GM21381 (cell line): Measurements from ENCODE around the gene IL17C.

Experiments used
- ATAC-seq: cut with Tn5 transposase; IDR thresholded peaks from one replicate; pipeline ENCODE4 v1.9.1; 2021; ENCODE audit warnings: mild to moderate bottlenecking, moderate library complexity; ENCODE audit not compliant: unreplicated experiment

The IL17C gene

GRCh38 chr16:88643644-88643932 is 5.2 kb downstream of the IL17C start:
- no peak for ATAC-seq

DNA sequence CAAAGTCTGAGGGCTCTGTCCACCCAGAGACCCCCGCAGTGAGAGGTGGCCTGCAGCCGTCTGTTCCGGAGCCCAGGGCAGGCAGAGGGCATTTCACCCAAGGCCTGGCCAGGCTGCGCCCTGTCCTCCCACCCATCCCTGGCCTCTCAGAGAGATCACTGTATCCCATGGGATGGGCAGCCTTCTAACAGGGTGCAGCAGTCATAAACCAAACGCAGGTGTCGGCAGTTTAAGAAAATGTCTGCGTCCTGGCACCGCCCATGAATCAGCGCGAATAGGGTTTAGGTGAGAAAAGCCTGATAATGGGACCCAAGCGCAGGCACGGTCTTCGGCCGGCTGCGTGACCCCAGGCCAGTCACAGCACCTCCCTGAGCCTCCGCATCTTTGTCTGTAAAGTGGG is 7.1 kb downstream of the IL17C start:
- ATAC-seq = no peak

DNA sequence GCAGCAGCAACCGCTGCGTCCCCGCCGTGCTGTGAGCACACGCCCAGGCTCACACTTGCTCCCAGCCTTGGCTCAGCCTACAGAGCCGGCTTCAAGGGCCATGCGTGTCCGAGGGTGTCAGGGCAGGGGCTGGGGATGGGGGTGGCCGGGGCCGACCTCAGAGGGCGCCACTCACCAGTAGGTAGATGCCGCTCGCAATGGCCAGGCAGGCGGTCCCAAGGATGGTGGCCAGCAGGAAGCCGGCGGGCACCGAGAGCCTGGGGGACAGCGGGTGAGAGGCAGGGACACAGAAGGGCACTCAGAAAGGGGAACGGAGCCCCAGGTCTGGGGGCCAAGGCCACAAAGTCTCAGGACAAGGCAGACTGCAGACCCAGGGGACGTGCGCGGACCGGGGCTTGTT is 7.6 kb downstream of the IL17C start:
- ATAC-seq = no peak

DNA sequence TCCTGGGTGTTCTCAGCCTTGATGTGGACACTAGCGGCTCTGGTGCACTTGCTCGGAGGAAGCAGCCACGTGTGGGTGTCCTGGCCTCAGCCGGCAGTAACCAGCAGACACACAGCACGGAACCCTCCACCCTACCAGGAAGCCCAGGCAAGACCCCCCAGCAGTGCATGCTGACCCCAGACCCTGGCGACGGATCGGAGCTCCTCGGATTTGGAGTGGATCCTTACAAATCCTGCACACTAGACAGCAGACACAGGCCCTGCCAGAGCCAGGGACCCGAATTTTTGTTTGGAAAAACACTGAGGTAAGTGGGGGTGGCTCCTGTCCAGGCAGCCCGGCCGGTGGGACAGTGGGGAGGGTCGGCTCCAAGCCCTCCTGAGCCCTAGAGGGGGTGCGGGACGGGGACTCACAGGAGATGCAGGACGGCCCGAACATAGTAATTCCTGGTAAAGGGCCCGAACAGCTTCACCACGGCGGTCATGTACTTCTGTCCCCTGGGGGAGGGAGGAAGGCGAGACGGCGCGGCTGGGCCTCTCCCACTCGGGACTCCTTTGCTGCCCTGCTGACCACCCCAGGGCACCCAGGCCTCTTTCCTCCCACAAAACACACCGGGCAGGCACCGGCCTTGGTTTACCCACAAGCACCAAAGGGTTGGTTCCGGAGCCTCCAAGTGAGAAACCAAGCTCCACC is 8.1 kb downstream of the IL17C start:
- ATAC-seq = no peak

DNA sequence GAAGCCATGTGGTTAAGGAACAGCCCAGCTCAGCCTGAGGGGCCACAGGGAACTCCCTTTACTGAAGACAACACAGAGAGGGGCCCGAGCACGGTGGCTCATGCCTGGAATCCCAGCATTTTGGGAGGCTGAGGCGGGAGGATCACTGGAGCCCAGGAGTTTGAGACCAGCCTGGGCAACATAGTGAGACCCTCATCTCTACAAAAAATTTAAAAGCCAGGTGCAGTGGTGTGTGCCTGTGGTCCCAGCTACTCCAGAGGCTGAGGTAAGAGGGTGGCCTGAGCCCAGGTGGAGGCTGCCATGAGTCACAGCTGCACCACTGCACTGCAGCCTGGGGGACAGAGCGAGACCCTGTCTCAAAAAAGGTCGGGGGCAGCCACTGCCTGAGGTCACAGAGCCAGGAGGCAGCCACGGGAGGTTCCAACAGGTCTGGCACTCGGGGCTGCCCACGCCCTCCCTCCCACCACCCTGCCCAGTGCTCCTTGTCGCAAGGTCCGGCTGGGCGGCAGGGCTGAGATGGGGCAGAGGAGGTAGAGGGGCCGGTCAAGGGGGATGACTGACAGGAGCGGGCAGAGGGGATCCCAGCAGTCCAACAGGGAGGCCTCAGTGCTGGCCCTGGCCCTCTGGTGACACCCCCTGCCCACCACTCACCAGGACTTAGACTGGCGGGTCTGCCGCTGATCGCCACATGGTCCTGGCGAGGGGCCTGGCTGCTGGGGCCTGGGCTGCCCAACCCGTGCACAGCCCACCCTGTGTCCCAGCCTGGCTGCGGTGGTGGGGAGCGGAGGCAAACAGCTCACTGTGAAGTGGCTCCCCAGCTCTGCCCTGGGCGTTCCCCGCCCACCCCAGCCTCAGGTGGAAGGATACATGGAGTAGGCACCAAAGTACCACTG is 9.1 kb downstream of the IL17C start:
- no peak for ATAC-seq

DNA sequence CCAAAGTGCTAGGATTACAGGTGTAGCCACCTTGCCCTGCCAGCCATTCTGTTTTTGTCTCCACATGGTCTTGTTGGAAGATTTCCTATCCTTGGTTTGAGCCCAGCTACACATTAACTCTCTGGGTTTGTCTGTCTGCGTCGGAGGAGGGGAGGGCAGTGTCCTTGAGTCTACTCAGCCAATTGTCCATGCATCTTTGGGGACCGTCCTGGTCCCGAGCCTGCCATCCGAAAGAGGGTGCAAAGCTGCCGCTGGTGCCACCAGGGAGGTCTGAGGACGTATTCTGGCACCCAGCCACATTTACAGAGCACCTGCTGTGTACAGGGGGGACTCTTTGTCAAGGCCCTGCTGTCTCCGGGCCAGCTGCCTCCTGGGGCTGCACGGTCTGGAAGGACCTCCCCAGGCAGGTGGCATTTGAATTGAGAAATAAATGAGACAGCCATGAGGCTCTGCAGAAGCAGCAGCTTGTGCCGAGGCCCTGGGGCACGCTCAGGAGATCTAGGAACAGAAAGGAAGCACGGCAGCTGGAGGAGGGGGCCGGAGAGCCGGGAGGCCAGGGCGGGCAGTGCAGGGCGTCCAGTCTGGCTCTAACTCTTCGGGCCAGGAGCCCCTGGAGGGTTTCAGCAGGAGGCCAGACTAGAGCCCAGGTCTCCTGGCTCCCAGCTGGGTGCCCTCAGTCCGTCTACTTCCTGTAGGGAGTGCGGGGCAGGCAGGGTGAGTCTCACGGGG is 11.0 kb downstream of the IL17C start:
- ATAC-seq = no peak

DNA sequence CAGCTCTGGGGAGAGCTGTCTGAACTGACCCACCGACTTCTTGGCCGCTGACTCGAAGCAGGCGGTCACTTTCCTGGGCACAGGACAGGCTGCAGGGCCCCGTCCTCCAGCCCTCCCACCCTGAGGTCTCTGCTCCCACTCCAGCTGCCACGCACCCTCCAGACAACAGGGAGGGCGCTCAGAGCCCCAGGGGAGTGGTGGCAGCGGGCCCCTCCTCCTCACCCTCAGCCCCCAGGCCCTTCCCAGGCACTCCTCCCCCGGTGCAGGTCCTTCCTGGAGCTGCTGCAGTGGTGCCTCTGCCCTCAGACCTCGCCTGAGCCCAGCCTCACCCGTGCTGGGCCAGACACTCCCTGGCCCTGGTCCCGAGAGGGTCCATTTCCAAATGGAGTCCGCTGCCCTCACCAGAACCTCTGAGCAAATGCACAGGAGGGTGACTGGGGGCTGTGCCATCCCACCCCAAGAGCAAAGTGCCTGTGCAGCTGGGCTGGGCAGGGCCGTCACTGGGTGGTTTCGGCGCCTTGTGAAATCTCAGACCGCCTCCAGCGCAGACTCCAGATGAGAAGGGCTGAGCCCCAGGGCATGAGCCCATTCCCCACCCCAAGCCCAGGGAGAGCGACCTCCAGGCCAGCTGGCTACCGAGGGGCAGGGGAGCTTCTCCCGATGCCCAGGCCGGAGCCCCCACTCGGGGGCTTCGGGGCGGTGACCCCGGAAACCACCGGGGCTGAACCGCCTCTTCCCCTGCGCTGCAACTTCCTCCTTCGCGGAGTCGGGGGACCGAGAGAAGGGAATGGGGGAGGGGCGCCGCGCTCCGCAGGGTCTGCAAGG is 11.8 kb downstream of the IL17C start:
- peak; percentile 16 for ATAC-seq

GRCh38 chr16:88650749-88651275 is 12.4 kb downstream of the IL17C start, which contains the start of gene CYBA:
TSS of gene CYBA (minus strand) at chr16:88651053. CDS start at chr16:88651013, 40 bp downstream.
- peak; percentile 68 for ATAC-seq

- peak; percentile 63 for ATAC-seq
Observed at GRCh38 chr16:88651276-88651988, 13.1 kb downstream of the IL17C start.

DNA sequence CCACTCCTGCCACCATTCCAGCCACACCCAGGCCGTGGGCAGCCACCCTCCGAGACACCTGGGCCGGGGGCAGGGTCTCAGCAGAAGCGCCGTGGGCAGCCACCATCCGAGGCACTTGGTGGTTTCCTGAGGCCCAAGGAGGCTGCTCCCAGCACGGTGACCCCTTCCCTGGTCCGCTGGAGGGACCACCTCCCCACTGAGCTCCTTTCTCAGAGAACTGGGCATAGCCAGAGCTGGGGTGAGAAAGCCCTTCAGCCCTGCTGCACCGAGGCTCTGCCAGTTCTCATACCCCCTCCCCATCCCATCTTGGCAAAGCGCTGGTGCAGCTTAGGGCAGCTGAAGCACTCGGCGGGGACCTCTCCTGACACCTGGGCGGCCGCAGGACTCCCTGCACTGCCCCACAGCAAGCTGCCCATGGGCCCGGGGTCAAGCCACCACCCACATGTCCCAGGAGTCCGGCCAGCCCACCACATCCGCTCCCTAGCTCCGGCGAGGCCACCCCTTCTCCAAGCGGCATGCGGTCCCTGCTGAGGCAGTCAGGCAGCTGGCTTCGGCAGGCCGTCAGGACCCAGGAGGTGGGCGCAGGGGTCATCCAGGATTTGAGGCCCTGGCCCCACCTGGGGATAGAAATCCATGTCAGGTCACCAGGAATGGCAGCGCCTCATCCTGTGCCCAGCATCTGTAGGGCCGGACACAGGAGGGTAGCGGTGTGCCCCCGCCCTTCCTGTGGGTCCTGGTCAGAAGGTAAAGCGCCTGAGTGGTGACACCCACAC is 13.8 kb downstream of the IL17C start:
- ATAC-seq = no peak

DNA sequence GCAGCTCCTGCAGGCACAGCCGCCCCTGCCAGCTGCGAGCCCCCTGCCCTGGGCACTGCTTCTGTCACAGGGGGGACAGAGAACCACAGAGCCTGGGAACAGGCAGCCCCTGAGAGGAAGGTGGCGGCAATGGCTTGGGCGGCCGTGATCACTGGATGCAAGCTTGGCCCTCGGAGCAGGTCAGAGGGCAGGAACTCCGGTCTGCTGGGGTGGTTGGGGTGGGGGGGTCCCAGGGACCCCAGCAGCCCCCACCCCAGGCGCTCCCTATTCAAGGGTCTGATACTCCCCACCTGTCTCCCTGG is 14.3 kb downstream of the IL17C start:
- ATAC-seq = no peak

GRCh38 chr16:88653101-88653500 is 14.7 kb downstream of the IL17C start:
- ATAC-seq = no peak

DNA sequence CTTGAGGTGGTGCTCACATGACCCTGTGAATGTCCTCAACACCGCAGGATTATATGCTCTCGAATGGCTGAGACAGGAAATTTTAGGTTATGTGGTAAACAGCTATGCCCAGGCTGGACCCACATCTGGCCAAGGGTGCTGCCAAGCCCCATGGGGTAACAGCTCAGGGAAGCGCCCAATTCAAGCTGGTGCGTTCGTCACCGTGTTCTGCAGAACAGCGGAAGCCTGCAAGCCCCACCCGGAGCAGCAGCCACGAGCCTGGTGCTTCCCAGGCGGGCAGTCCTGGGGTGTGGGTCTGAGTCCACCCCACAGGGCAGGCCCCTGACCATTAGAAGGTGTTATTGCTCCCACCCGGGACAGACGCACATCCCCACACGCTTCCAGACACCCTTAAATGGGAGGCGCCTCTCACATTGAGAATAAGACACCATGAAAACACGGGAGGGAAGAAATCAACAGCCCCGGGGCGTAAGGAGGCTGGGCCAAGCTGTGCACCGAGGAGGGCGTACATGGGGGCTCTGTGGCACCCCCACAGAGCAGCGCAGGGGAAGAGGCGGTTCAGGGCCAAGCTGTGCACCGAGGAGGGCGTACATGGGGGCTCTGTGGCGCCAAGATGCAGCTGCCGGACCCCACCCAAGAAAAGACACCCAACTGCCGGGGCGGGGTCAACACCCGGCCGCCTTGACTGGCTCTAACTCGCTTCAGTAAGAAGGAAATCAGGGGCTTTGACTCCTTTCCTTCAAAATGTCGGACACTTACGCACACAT is 15.4 kb downstream of the IL17C start:
- ATAC-seq = no peak

DNA sequence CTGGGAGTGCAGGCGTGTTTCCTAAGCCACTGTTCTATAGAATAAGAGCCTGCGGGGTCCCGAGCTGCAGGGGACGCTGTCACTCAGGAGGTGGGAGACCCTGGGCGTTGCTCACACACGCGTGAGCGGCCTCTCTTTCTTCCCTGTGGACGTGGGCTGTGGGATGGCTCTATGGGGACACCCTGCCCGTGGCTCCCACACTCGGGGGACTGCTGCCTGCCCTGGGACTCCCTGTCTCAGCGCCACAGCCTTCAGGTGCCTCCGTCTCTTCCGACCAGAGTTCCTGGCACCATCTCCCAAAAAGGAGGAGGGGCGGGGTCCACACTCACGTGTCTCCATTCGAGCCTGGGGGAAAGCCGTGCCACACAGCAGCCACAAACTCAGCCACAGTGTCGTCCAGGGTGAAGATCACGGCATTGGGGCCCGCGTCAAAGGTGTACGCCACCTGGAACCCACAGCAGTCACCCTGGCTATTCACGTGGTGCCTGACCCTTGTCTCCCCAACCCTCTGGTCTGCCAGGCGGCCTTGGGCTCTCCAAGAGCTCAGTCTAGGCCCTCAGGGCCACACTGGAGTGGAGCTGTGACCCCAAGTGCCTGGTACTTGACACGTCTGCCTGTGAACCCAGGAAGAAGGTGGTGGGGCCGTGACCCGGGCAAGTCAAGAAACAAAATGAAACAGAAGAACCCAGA is 16.1 kb downstream of the IL17C start:
- ATAC-seq = no peak

DNA sequence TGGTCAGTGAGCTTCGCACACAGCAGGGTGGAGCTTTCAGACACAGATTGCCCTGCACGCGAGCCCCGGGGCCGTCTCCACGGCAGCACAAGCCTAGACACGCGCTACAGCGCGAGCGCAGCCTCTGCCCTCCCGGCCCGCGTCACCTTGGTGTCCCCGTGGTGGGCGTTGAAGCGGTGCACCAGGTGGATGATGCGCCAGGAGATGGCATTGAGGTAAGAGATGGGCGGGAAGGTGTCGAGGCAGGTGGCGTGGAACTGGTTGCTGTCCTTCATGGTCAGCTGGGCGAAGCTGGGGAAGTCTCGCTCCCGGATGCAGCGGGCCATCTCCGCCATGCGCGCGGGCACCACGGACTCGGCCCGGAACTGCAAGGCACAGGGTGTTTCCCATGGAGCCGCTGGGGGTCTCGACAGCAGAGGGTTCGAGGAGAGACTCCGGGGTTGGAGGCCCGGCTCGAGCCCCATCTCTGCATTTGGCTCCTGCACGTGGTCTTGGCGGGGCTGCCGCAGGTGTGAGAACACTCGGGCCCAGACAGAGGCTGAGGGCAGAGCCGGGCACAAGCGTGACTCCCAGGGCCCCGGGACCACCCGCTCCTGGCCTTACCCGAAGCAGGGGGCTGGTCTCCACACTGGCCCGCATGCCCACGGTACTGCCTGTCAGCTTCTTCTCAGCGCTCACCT is 16.8 kb downstream of the IL17C start:
- no peak for ATAC-seq

DNA sequence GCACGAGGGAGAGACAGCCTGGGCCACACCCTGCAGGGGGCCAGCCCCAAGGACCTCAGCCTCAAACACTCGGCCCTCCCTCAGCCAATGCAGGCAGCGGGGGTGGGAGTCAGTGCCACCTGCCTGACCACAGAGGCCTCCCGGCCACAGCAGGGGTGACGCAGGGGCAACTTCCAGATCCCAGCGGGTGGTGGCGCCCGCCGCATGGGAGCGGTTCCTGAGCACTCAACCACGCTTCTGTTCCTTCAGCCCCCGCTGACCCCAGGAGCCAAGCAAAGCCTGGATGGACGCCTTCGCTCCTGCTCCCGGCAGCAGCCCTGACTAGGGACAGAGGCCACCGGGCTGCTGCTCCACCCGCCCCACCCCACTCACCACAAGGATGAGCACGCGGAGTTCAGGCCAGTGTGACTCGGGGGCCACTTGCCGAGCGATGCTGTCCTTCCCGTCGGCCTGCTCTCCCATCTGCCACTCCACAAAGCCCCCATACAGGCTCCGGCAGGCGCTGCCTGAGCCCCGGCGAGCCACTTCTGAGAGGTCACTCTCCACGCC is 17.4 kb downstream of the IL17C start:
- ATAC-seq = no peak

GRCh38 chr16:88656291-88656980 is 18.1 kb downstream of the IL17C start:
- ATAC-seq = no peak
